Measurements from ENCODE around the gene HMG20A. TPM values are rescaled to one million over a fixed set of nuclear protein-coding genes. Genes with fewer than 3 reads are reported as not detected.

HMG20A gene
- polyA plus RNA-seq, 1 donor from 2014 or later, result 52.2 TPM

- no peak overlapping the region for H2AFZ ChIP-seq (ENCODE audit: low read depth, low read length)
- peaks cover 5% of the 10 kb centered on the region for H3F3A ChIP-seq (ENCODE audit: insufficient read depth, low read length, poor library complexity, severe bottlenecking)
- H4K20me1 ChIP-seq (ENCODE audit: insufficient read depth), result no peaks in the 10 kb centered on the region
- no peaks in the 10 kb centered on the region for H3K9me3 ChIP-seq (ENCODE audit: low read length)
- no peaks in the 10 kb centered on the region for H3K27me3 ChIP-seq (ENCODE audit: insufficient read depth, low read depth, low read length)
- H3K36me3 ChIP-seq (ENCODE audit: insufficient read depth, low read length), result no peaks in the 10 kb centered on the region
- no peak overlapping the region for H3K4me2 ChIP-seq (ENCODE audit: low read length)
- no peak overlapping the region for H3K4me3 ChIP-seq (ENCODE audit: low read length)
- peaks cover 19% of the 10 kb centered on the region for H3K79me2 ChIP-seq (replicated peaks; ENCODE audit: insufficient read depth, low read length)
- TF ChIP-seq POLR2AphosphoS5 (IDR thresholded peaks at IDR 0.05) (no peak), SMC3 (conservative IDR thresholded peaks at IDR 0.05; ENCODE audit: poor library complexity) (no peak), RAD21 (conservative IDR thresholded peaks at IDR 0.05) (no peak), REST (IDR thresholded peaks at IDR 0.05; ENCODE audit: borderline replicate concordance) (no peak), EZH2 (IDR thresholded peaks at IDR 0.05; ENCODE audit: borderline replicate concordance, insufficient read depth, low read length, poor library complexity, severe bottlenecking) (no peak), TAF1 (IDR thresholded peaks at IDR 0.05; ENCODE audit: low read depth) (no peak), EP300 (conservative IDR thresholded peaks at IDR 0.05; ENCODE audit: poor library complexity, severe bottlenecking) (no peak), MXI1 (conservative IDR thresholded peaks at IDR 0.05; ENCODE audit: poor library complexity, severe bottlenecking) (no peak), CTCF (IDR thresholded peaks at IDR 0.05; ENCODE audit: poor library complexity, severe bottlenecking) (no peak)
- no peaks in the 10 kb centered on the region for H3K9me2 ChIP-seq (ENCODE audit: insufficient read depth, low read length)
- H3K27ac ChIP-seq (ENCODE audit: low read length), result no peak overlapping the region
- H3K9ac ChIP-seq (ENCODE audit: low read length), result no peak overlapping the region
Measured at GRCh38 chr15:77414789-77415442, 5.8 kb upstream of the HMG20A start.

GRCh38 chr15:77415450-77416147 lies 5.1 kb upstream of the HMG20A start:
- TF ChIP-seq EP300 (conservative IDR thresholded peaks at IDR 0.05; ENCODE audit: poor library complexity, severe bottlenecking) (no peak), MXI1 (conservative IDR thresholded peaks at IDR 0.05; ENCODE audit: poor library complexity, severe bottlenecking) (no peak), POLR2AphosphoS5 (IDR thresholded peaks at IDR 0.05) (no peak), SMC3 (conservative IDR thresholded peaks at IDR 0.05; ENCODE audit: poor library complexity) (no peak), REST (IDR thresholded peaks at IDR 0.05; ENCODE audit: borderline replicate concordance) (no peak), RAD21 (conservative IDR thresholded peaks at IDR 0.05) (no peak), CTCF (IDR thresholded peaks at IDR 0.05; ENCODE audit: poor library complexity, severe bottlenecking) (no peak)
- H3F3A ChIP-seq (ENCODE audit: insufficient read depth, low read length, poor library complexity, severe bottlenecking), result peaks cover 5% of the 10 kb centered on the region

More at GRCh38 chr15:77415450-77416147, 5.1 kb upstream of the HMG20A start:
- H3K27ac ChIP-seq (ENCODE audit: low read length), result no peak overlapping the region
- no peak overlapping the region for H2AFZ ChIP-seq (ENCODE audit: low read depth, low read length)
- H4K20me1 ChIP-seq (ENCODE audit: insufficient read depth), result no peaks in the 10 kb centered on the region
- no peaks in the 10 kb centered on the region for H3K9me3 ChIP-seq (ENCODE audit: low read length)
- H3K4me2 ChIP-seq (ENCODE audit: low read length), result no peak overlapping the region
- H3K79me2 ChIP-seq (replicated peaks; ENCODE audit: insufficient read depth, low read length), result peaks cover 19% of the 10 kb centered on the region
- H3K4me3 ChIP-seq (ENCODE audit: low read length), result no peak overlapping the region
- H3K27me3 ChIP-seq (ENCODE audit: insufficient read depth, low read depth, low read length), result no peaks in the 10 kb centered on the region
- H3K9me2 ChIP-seq (ENCODE audit: insufficient read depth, low read length), result no peaks in the 10 kb centered on the region
- H3K36me3 ChIP-seq (ENCODE audit: insufficient read depth, low read length), result no peaks in the 10 kb centered on the region
- H3K9ac ChIP-seq (ENCODE audit: low read length), result no peak overlapping the region
